NB4 (cell line): ENCODE measurements around the gene TWF1.

Experiments used
- DNase-seq: peaks from one replicate; pipeline ENCODE4 v3.0.0; 2010; ENCODE audit warnings: low read depth
- H3K4me3 ChIP-seq: one replicate; pipeline ENCODE4 v1.5.1; 2011; ENCODE audit warnings: mild to moderate bottlenecking, low read depth, low read length, moderate library complexity
- CTCF ChIP-seq: IDR thresholded peaks from one replicate; pipeline ENCODE4 v1.5.1; 2012; ENCODE audit warnings: low read depth, low read length
- MAX ChIP-seq: IDR thresholded peaks from 2 replicates; pipeline ENCODE4 v1.6.1; 2011; ENCODE audit warnings: low read depth, low read length
- MYC ChIP-seq: IDR thresholded peaks from 2 replicates; pipeline ENCODE4 v1.6.1; 2011; ENCODE audit warnings: low read depth, low read length
- POLR2A ChIP-seq: IDR thresholded peaks from 2 replicates; pipeline ENCODE4 v1.6.1; 2011; ENCODE audit warnings: mild to moderate bottlenecking; ENCODE audit not compliant: insufficient read length; ENCODE audit errors: extremely low read depth

Gene TWF1

DNA sequence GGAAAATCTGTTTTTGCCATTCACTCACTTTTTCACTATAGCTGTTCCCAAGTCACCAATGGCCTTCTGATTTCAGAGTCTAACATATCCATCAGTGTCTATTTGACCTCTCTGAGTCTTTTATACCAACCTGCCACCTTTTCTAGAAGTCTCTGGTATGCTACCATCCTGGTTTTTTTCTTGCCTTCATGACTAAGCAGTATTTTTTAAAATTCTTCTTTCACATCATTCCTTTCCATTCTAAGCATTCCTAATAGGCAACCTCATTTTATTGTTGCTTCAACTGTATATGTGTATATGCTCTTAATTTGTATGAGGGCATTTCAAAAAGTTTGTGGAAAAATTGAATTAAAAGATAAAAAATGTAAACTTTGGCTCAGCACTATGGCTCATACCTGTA, 42.3 kb downstream of the TWF1 start:
- no peak for DNase-seq
- no peak overlapping the region for H3K4me3 ChIP-seq
- TF ChIP-seq CTCF = no peak
- TF ChIP-seq MAX = no peak
- no peak for TF ChIP-seq POLR2A
- no peak for TF ChIP-seq MYC

DNA sequence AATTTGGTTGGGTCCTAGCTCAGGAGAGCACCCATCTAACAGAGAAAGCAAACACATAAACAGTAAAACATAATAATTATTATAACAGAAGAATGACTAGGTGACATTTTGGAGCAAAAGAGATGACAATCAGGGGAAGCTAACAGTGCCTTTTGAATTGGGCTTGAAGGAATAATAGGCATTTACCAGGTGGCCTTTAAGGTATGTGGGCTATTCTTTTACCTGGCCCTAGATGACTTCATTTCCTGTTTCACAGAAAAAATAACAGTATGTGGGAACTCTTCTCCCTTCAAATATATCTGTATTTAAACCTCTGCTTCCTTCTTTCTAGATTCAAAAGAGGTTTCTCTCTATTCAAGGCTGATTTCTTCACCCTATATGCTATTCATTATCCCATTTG, 43.5 kb downstream of the TWF1 start:
- TF ChIP-seq MAX = no peak
- TF ChIP-seq MYC = no peak
- TF ChIP-seq CTCF = no peak
- no peak for TF ChIP-seq POLR2A
- no peak for DNase-seq
- H3K4me3 ChIP-seq = no peak overlapping the region

DNA sequence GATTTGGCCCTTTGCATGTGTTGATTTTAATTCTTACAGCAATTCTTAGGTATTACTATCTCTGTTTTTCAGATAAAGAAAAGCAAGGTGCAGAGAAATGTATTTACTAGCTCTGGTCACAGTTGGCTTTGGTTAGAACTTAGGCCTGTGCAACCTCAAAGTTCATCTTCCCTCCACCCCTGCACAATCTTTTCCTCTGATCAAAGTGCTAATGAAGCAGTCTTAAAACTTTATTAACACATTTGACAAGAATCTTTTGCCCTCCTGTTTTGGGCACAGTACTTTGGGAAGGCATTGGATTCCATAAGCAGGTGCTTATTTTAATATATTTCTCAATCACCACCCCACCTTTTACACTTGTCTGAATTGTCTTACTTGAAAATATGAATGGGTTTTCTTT, 44.6 kb downstream of the TWF1 start:
- no peak for TF ChIP-seq POLR2A
- no peak for TF ChIP-seq MAX
- TF ChIP-seq MYC = no peak
- TF ChIP-seq CTCF = no peak
- DNase-seq = peak; percentile 8
- peak overlapping the region; percentile 91 for H3K4me3 ChIP-seq

GRCh38 chr12:43760396-43760795, 45.7 kb downstream of the TWF1 start:
- peak overlapping the region; percentile 91 for H3K4me3 ChIP-seq
- TF ChIP-seq POLR2A (no peak), CTCF (no peak), MYC (no peak), MAX (no peak)
- no peak for DNase-seq

DNA sequence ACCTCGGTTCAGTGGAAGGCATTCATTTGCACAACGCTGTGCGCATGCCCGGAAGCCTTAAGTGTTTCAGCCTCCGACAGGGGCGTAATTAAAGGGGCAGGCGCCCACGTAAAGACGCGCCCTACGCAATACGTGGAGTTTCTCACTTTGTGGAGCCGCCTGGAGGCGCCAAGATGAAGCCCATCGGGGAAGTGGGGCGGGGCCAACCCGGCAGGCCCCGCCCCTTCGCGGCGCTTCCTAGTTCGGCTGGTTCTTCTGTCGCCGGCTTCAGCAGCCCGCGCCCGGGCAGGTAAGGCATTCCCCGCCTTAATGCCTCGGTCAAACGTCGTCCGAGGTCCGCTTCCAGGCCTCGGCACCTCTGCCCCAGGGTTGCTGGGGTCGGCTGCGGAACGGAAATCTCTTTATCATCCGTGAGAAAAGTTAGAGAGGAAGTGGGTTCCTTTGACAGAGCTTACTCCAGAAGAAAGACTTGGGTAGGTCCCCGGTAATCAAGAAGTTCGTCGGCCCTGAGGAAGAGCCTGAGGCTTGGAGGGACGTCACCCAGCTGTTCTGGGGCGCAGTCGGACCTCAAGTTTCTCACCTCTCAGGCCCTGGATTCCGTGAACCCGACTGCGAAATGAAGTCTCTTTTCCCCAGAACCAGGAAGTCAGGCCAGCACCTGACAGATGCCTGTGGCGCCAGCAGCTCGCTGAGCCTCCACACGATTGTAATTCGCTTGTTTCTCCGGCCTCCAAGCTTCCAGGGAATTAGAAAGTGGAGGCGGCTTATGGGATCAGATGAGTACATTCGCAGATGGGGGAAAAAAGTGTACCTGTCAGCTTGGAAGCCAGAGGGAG, 47.2 kb downstream of the TWF1 start, which contains the start of the genes IRAK4 and PUS7L:
IRAK4 (plus strand) TSS at position 224 of the 836 bp plus-strand sequence. CDS start 9,161 bp downstream, outside the sequence.
PUS7L (minus strand) TSS at position 63 of the 836 bp plus-strand sequence. CDS start 3,545 bp downstream, outside the sequence.
- peak within 1 kb of the TSS; percentile 91 for H3K4me3 ChIP-seq
- peak; percentile 87 for TF ChIP-seq MYC
- TF ChIP-seq MAX = peak; percentile 75
- TF ChIP-seq CTCF = peak; percentile 29
- TF ChIP-seq POLR2A = peak; percentile 90
- DNase-seq = peak; percentile 98
